Measurements from ENCODE around the gene GAB2.
"Not testable (repeated sequence)": the region's sequence is repeated elsewhere in the genome, so short reads cannot be mapped to it uniquely, and the experiment has no call there.

Gene GAB2

GRCh38 chr11:78237293-78238046 lies 180.2 kb downstream of the GAB2 start:
- no peak overlapping the region for H3K27ac ChIP-seq
- in situ Hi-C loops (cut with HindIII; ENCODE audit: low pct_ligation_motif_present, low sequenced_read_pairs) = no loop called here
- DNase-seq = no peak
- TF ChIP-seq CTCF (IDR thresholded peaks at IDR 0.05; ENCODE audit: low read depth, low read length, missing control alignments) = no peak
- H3K4me3 ChIP-seq (ENCODE audit: low read depth, low read length) = no peak overlapping the region
- H3K36me3 ChIP-seq (replicated peaks) = no peaks in the 10 kb centered on the region
- no peaks in the 10 kb centered on the region for H3K27me3 ChIP-seq (replicated peaks)

- Histone ChIP-seq H3K36me3 (replicated peaks) (no peaks in the 10 kb centered on the region), H3K27ac (no peak overlapping the region), H3K27me3 (replicated peaks) (no peaks in the 10 kb centered on the region), H3K4me3 (ENCODE audit: low read depth, low read length) (no peak overlapping the region)
- DNase-seq = no peak
- in situ Hi-C loops (cut with HindIII; ENCODE audit: low pct_ligation_motif_present, low sequenced_read_pairs) = no loop called here
- TF ChIP-seq CTCF (IDR thresholded peaks at IDR 0.05; ENCODE audit: low read depth, low read length, missing control alignments) = no peak
These were observed 183.6 kb downstream of the GAB2 start for GRCh38 chr11:78234006-78234405.

GRCh38 chr11:78233046-78233445 lies 184.6 kb downstream of the GAB2 start:
- in situ Hi-C loops (cut with HindIII; ENCODE audit: low pct_ligation_motif_present, low sequenced_read_pairs); DNase-seq; H3K27ac ChIP-seq; H3K4me3 ChIP-seq (ENCODE audit: low read depth, low read length); H3K36me3 ChIP-seq (replicated peaks); H3K27me3 ChIP-seq (replicated peaks): not testable (repeated sequence)

- in situ Hi-C loops (cut with HindIII; ENCODE audit: low pct_ligation_motif_present, low sequenced_read_pairs) = no loop called here
- Histone ChIP-seq H3K4me3 (ENCODE audit: low read depth, low read length) (no peak overlapping the region), H3K36me3 (replicated peaks) (no peaks in the 10 kb centered on the region), H3K27ac (no peak overlapping the region), H3K27me3 (replicated peaks) (no peaks in the 10 kb centered on the region)
- no peak for DNase-seq
- no peak for TF ChIP-seq CTCF (IDR thresholded peaks at IDR 0.05; ENCODE audit: low read depth, low read length, missing control alignments)
These were observed 185.6 kb downstream of the GAB2 start for GRCh38 chr11:78231962-78232501.

- Histone ChIP-seq H3K27me3 (replicated peaks) (no peaks in the 10 kb centered on the region), H3K27ac (no peak overlapping the region), H3K4me3 (ENCODE audit: low read depth, low read length) (no peak overlapping the region), H3K36me3 (replicated peaks) (peaks cover 1% of the 10 kb centered on the region)
- DNase-seq = no peak
- TF ChIP-seq CTCF (IDR thresholded peaks at IDR 0.05; ENCODE audit: low read depth, low read length, missing control alignments) = no peak
- in situ Hi-C loops (cut with HindIII; ENCODE audit: low pct_ligation_motif_present, low sequenced_read_pairs) = no loop called here
These were observed 187.3 kb downstream of the GAB2 start for GRCh38 chr11:78230161-78230877.

- DNase-seq = no peak
- no peak for TF ChIP-seq CTCF (IDR thresholded peaks at IDR 0.05; ENCODE audit: low read depth, low read length, missing control alignments)
- H3K36me3 ChIP-seq (replicated peaks) = peaks cover 10% of the 10 kb centered on the region
- in situ Hi-C loops (cut with HindIII; ENCODE audit: low pct_ligation_motif_present, low sequenced_read_pairs) = no loop called here
- H3K4me3 ChIP-seq (ENCODE audit: low read depth, low read length) = no peak overlapping the region
- no peaks in the 10 kb centered on the region for H3K27me3 ChIP-seq (replicated peaks)
- H3K27ac ChIP-seq = no peak overlapping the region
These were observed 188.5 kb downstream of the GAB2 start for GRCh38 chr11:78229106-78229505.

Data from brain microvascular endothelial cell (primary cell).